ENCODE results near the gene GALNT3.
A peak's percentile ranks its signal among the peaks of the same experiment; 100 is the strongest.

GALNT3 gene

DNA sequence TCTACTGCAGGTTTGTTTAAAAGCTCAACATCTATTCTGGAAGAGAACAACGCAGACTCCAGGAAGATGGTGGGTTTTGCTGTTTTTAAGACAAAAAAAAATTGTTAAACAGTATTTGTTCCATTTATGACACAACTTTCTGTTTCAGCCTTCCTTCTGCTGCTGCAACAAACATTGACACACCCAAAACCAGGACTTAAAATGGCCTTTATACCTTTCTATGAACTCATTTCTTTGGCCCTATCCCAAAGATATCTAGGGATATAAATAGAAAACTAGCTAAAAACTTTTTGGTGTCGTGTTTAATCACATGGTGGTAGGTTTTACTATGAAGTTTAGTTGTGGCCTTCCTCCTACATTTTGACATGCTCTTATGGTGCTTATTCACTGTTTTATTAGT, 964 bp upstream of the GALNT3 start:
- DNase-seq (ENCODE audit: extremely low spot score) = no peak

DNA sequence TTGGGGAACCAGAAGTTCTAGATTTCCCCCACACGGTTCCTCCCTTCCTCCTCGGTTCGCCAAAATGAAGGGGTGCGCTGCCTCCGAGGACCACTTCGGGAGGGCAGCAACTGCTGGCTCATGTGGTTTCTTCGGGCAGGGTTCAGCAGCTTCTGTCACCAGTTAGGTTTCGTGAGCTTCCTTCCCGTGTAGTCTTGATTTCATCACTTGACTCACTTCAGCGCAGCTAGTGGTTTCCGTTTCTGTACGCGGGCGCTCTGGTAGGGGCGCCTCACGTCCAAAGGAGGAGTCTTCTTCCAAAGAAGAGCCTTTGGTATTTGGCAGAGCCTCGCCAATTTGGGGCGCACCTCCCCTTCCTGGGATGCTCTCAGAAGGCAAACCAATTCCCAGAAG, 485 bp upstream of the GALNT3 start:
- ChIA-PET POLR2A (no interaction called here), CTCF (no interaction called here)
- no peak for DNase-seq (ENCODE audit: extremely low spot score)
- no peak for TF ChIP-seq NFRKB (IDR thresholded peaks at IDR 0.05)
- TF ChIP-seq HDGF (IDR thresholded peaks at IDR 0.05; ENCODE audit: borderline replicate concordance) = no peak
- TF ChIP-seq ELF4 (IDR thresholded peaks at IDR 0.05) = no peak
- TF ChIP-seq TARDBP (IDR thresholded peaks at IDR 0.05) = no peak
- no peak for TF ChIP-seq FOXA1 (IDR thresholded peaks at IDR 0.05)
- no peak for TF ChIP-seq LEF1 (IDR thresholded peaks at IDR 0.05; ENCODE audit: borderline replicate concordance)
- no peak for TF ChIP-seq FOXK2 (IDR thresholded peaks at IDR 0.05)
- no peak for TF ChIP-seq L3MBTL2 (conservative IDR thresholded peaks at IDR 0.05)
- no peak for TF ChIP-seq ARNT (IDR thresholded peaks at IDR 0.05)
- no peak for TF ChIP-seq CTBP1 (IDR thresholded peaks at IDR 0.05; ENCODE audit: borderline replicate concordance)
- no peak for TF ChIP-seq FOXM1 (IDR thresholded peaks at IDR 0.05; ENCODE audit: borderline replicate concordance)
- no peak for TF ChIP-seq ZNF384 (IDR thresholded peaks at IDR 0.05)
- TF ChIP-seq BHLHE40 (IDR thresholded peaks at IDR 0.05; ENCODE audit: borderline replicate concordance) = no peak
- TF ChIP-seq, protein P1, sequence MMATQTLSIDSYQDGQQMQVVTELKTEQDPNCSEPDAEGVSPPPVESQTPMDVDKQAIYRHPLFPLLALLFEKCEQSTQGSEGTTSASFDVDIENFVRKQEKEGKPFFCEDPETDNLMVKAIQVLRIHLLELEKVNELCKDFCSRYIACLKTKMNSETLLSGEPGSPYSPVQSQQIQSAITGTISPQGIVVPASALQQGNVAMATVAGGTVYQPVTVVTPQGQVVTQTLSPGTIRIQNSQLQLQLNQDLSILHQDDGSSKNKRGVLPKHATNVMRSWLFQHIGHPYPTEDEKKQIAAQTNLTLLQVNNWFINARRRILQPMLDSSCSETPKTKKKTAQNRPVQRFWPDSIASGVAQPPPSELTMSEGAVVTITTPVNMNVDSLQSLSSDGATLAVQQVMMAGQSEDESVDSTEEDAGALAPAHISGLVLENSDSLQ (IDR thresholded peaks at IDR 0.05) = no peak
- TF ChIP-seq SP1 (IDR thresholded peaks at IDR 0.05) = no peak

More for the DNA sequence above, 964 bp upstream of the GALNT3 start:
- ChIA-PET POLR2A (no interaction called here), CTCF (no interaction called here)
- TF ChIP-seq TARDBP (IDR thresholded peaks at IDR 0.05) = no peak
- no peak for TF ChIP-seq CTBP1 (IDR thresholded peaks at IDR 0.05; ENCODE audit: borderline replicate concordance)
- TF ChIP-seq HDGF (IDR thresholded peaks at IDR 0.05; ENCODE audit: borderline replicate concordance) = no peak
- TF ChIP-seq L3MBTL2 (conservative IDR thresholded peaks at IDR 0.05) = no peak
- no peak for TF ChIP-seq ELF4 (IDR thresholded peaks at IDR 0.05)
- TF ChIP-seq FOXA1 (IDR thresholded peaks at IDR 0.05) = no peak
- TF ChIP-seq SP1 (IDR thresholded peaks at IDR 0.05) = no peak
- TF ChIP-seq, protein P1 (IDR thresholded peaks at IDR 0.05) = no peak
- TF ChIP-seq ZNF384 (IDR thresholded peaks at IDR 0.05) = no peak
- no peak for TF ChIP-seq LEF1 (IDR thresholded peaks at IDR 0.05; ENCODE audit: borderline replicate concordance)
- no peak for TF ChIP-seq ARNT (IDR thresholded peaks at IDR 0.05)
- TF ChIP-seq NFRKB (IDR thresholded peaks at IDR 0.05) = no peak
- TF ChIP-seq BHLHE40 (IDR thresholded peaks at IDR 0.05; ENCODE audit: borderline replicate concordance) = no peak
- TF ChIP-seq FOXM1 (IDR thresholded peaks at IDR 0.05; ENCODE audit: borderline replicate concordance) = no peak
- no peak for TF ChIP-seq FOXK2 (IDR thresholded peaks at IDR 0.05)
- no peak for TF ChIP-seq SUZ12 (IDR thresholded peaks at IDR 0.05)

DNA sequence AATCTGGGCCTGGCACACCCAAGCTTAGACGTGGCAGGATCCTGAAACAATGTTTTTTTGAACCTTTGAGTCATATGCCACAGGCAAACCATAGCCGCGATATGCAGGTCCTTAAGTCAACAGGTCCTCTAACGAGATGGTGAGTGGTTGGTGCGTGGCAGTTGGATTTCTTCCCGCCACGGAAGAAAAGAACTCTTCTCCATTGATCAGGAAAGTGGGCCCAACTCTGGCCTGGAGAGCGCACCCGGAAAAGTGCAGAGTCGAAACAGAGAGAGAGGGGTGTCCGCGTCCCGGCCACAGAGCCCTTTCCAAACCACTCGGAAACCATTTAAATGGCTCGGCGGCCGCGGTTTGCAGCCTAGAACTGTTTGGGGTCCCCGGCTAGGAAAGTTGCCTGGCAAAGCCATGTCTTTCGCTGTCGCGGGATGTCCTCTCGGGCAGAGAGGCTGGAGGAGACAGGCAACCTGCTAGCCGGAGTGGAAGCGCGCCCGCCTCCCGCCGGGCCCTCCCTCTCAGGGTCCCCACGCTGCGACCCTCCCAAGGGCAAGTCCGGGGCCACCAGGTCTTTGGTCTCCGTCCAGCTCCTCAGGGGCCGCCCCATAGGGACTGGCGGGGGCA, 777 bp downstream of the GALNT3 start:
- peak; percentile 40 for DNase-seq (ENCODE audit: extremely low spot score)
- TF ChIP-seq CTBP1 (IDR thresholded peaks at IDR 0.05; ENCODE audit: borderline replicate concordance) = no peak
- no peak for TF ChIP-seq SUZ12 (IDR thresholded peaks at IDR 0.05)
- TF ChIP-seq LEF1 (IDR thresholded peaks at IDR 0.05; ENCODE audit: borderline replicate concordance) = no peak
- TF ChIP-seq FOXM1 (IDR thresholded peaks at IDR 0.05; ENCODE audit: borderline replicate concordance) = no peak
- TF ChIP-seq TARDBP (IDR thresholded peaks at IDR 0.05) = no peak
- TF ChIP-seq, protein P1 (IDR thresholded peaks at IDR 0.05) = no peak
- no peak for TF ChIP-seq FOXK2 (IDR thresholded peaks at IDR 0.05)
- no peak for TF ChIP-seq SP1 (IDR thresholded peaks at IDR 0.05)
- ChIA-PET POLR2A (no interaction called here), CTCF (no interaction called here)

DNA sequence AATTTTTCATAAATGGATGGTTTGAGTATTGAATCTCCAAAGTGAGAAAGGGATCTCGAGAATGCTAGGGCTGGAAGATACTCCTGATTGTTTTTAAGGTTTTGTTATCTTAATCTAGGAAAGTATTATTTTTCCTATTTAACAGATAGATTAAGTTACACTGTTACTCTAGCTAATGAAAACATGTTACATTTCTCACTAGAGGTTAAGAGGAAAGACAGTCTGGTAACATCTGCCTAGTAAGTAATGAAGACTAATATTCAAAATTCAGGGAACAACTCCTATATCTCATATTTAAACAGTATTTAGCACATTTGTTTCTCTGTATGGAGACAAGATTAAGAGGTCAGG, 2.0 kb downstream of the GALNT3 start:
- POLR2A ChIA-PET = no interaction called here
- no peak for DNase-seq (ENCODE audit: extremely low spot score)
- CTCF ChIA-PET = no interaction called here
- no peak for TF ChIP-seq TARDBP (IDR thresholded peaks at IDR 0.05)
- no peak for TF ChIP-seq ELF4 (IDR thresholded peaks at IDR 0.05)
- no peak for TF ChIP-seq HDGF (IDR thresholded peaks at IDR 0.05; ENCODE audit: borderline replicate concordance)
- TF ChIP-seq CTBP1 (IDR thresholded peaks at IDR 0.05; ENCODE audit: borderline replicate concordance) = no peak
- TF ChIP-seq FOXA1 (IDR thresholded peaks at IDR 0.05) = no peak
- TF ChIP-seq FOXK2 (IDR thresholded peaks at IDR 0.05) = no peak
- TF ChIP-seq SUZ12 (IDR thresholded peaks at IDR 0.05) = no peak
- TF ChIP-seq ARNT (IDR thresholded peaks at IDR 0.05) = no peak

DNA sequence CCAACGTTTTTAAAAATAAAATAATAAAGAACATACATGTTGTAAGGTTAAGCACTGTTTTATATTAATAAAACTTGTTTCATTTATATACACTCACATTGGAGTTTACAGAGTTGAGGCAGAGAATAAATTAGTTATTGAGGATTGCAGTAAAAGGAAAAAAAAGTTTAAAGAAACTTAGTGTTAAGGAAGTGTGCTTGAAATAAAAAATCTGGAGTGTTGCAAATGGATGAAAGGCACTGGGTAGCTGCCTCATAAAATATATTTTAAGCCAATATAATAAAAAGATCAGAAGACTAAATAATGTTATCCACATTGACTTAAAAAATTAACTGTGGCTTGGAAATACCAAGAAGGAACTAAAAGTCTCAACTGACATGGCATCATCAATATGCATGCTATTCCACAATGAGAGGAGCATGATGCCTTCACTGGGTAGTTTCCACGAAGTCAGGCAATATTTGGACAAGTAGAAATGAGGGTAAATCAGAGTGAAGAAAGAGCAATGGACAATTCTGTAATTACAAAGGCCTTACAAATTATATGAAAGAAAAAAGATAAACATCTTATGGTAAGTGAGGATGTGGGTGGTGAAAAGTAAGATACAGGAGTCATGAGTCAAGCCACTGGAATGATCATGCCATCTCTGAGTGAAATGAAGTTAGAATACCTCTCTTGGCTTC, 2.5 kb downstream of the GALNT3 start:
- ChIA-PET CTCF (no interaction called here), POLR2A (no interaction called here)
- DNase-seq (ENCODE audit: extremely low spot score) = no peak
- TF ChIP-seq FOXM1 (IDR thresholded peaks at IDR 0.05; ENCODE audit: borderline replicate concordance) (no peak), L3MBTL2 (conservative IDR thresholded peaks at IDR 0.05) (peak; percentile 20; the same call in 1 of the 2 replicates), FOXA1 (IDR thresholded peaks at IDR 0.05) (no peak), FOXK2 (IDR thresholded peaks at IDR 0.05) (no peak)

DNA sequence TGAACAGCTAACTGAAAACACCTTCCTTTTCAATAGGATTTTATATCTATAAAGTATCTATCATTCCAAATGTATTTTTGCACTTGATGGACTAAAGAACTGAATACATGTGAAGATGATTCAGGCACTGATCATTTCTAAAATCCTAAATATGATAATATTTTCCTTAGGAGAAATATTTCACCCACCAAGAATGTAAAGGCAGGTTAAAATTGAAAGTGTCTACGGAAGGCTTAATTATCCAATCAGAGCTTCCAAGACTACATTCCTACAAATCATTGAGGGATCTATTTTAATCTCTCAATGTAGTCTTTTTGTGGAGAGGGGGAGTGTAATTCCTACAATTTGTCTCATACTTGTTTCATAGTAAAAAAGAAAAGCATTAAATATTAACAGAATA, 3.6 kb downstream of the GALNT3 start:
- no peak for DNase-seq (ENCODE audit: extremely low spot score)
- TF ChIP-seq TARDBP (IDR thresholded peaks at IDR 0.05) (no peak), FOXA1 (IDR thresholded peaks at IDR 0.05) (no peak), SUZ12 (IDR thresholded peaks at IDR 0.05) (no peak), ZNF384 (IDR thresholded peaks at IDR 0.05) (no peak), CTBP1 (IDR thresholded peaks at IDR 0.05; ENCODE audit: borderline replicate concordance) (no peak), LEF1 (IDR thresholded peaks at IDR 0.05; ENCODE audit: borderline replicate concordance) (no peak)
- POLR2A ChIA-PET = no interaction called here
- CTCF ChIA-PET = no interaction called here
